MM.1S (cell line): ENCODE measurements around the gene METTL9.

Source experiments
- EZH2 ChIP-seq: fragments of 300-600 bp; sonication (generic); optimal IDR thresholded peaks from 2 replicates; pipeline ENCODE3; 2017; ENCODE audit warnings: low read depth, mild to moderate bottlenecking, antibody characterized with exemption, low read length, mixed read lengths
- EZH2phosphoT487 ChIP-seq: fragments of 300-600 bp; sonication (generic); IDR thresholded peaks from 2 replicates; pipeline ENCODE4 v1.6.1; 2018; ENCODE audit warnings: antibody characterized with exemption, low read length
- TF ChIP-seq, protein P1 (sequence below): fragments of 300-600 bp; sonication (generic); IDR thresholded peaks from 2 replicates; pipeline ENCODE4 v1.5.1; 2016; ENCODE audit warnings: antibody characterized with exemption, low read length, mixed read lengths

DNA sequence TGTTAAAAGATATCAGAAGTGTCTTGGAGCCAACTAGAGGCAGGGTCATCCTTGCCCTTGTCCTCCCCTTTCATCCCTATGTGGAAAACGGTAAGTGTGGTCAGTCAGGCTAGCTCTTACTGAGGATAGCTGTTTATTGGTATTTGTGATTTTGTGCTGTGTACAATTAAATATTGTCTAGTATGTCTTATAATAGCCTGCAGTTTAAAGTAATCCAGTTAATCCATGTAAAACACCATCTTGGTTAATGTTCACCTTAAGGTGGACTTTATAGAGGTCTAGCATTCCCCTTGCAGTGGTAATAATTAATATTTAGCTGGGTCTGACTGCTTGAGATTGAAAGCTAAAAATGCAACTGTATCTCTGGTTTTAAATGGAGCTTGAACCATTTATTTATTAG lies 25.6 kb downstream of the METTL9 start:
- TF ChIP-seq, protein P1, sequence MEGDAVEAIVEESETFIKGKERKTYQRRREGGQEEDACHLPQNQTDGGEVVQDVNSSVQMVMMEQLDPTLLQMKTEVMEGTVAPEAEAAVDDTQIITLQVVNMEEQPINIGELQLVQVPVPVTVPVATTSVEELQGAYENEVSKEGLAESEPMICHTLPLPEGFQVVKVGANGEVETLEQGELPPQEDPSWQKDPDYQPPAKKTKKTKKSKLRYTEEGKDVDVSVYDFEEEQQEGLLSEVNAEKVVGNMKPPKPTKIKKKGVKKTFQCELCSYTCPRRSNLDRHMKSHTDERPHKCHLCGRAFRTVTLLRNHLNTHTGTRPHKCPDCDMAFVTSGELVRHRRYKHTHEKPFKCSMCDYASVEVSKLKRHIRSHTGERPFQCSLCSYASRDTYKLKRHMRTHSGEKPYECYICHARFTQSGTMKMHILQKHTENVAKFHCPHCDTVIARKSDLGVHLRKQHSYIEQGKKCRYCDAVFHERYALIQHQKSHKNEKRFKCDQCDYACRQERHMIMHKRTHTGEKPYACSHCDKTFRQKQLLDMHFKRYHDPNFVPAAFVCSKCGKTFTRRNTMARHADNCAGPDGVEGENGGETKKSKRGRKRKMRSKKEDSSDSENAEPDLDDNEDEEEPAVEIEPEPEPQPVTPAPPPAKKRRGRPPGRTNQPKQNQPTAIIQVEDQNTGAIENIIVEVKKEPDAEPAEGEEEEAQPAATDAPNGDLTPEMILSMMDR, result no peak
- TF ChIP-seq EZH2, result no peak
- TF ChIP-seq EZH2phosphoT487, result no peak
